ENCODE measurements around the gene ALS2.

The ALS2 gene

GRCh38 chr2:201798252-201798913 is 17.6 kb upstream of the ALS2 start:
- H3K27ac ChIP-seq: no peak overlapping the region
- no peak for TF ChIP-seq CTCF (conservative IDR thresholded peaks at IDR 0.05)

- H3K27ac ChIP-seq: no peak overlapping the region
- no peak for TF ChIP-seq CTCF (conservative IDR thresholded peaks at IDR 0.05)
Observed at GRCh38 chr2:201797175-201797840, 16.6 kb upstream of the ALS2 start.

- H3K27ac ChIP-seq: no peak overlapping the region
- TF ChIP-seq CTCF (conservative IDR thresholded peaks at IDR 0.05): no peak
Observed at GRCh38 chr2:201796478-201796865, 15.7 kb upstream of the ALS2 start.

GRCh38 chr2:201795607-201796477 is 15.1 kb upstream of the ALS2 start:
- TF ChIP-seq CTCF (conservative IDR thresholded peaks at IDR 0.05): peak; percentile 85
- H3K27ac ChIP-seq: no peak overlapping the region

- TF ChIP-seq CTCF (conservative IDR thresholded peaks at IDR 0.05): no peak
- no peak overlapping the region for H3K27ac ChIP-seq
Observed at GRCh38 chr2:201794294-201794693, 13.6 kb upstream of the ALS2 start.

GRCh38 chr2:201793631-201794030 is 12.9 kb upstream of the ALS2 start:
- H3K27ac ChIP-seq: no peak overlapping the region
- TF ChIP-seq CTCF (conservative IDR thresholded peaks at IDR 0.05): no peak

- no peak for TF ChIP-seq CTCF (conservative IDR thresholded peaks at IDR 0.05)
- H3K27ac ChIP-seq: no peak overlapping the region
Observed at GRCh38 chr2:201790989-201791388, 10.3 kb upstream of the ALS2 start.

Measured in VCaP (cell line).